ENCODE results near the gene SSC4D.

- TF ChIP-seq CTCF (conservative IDR thresholded peaks at IDR 0.05 in 1 of 2, IDR thresholded peaks at IDR 0.05 in 1 of 2; ENCODE audit: extremely low read depth in 1 of 2, insufficient read depth in 1 of 2, low read depth in 1 of 2, low read length in 2 of 2) (peak; percentile 51 to 81), EZH2 (IDR thresholded peaks at IDR 0.05; ENCODE audit: borderline replicate concordance, low read length) (no peak)
These were observed 50.2 kb downstream of the SSC4D start for GRCh38 chr7:76359111-76359977.
